Astrocyte of the hippocampus (primary cell): Measurements from ENCODE around the gene AKT1.
"Not testable (repeated sequence)": the region's sequence is repeated elsewhere in the genome, so short reads cannot be mapped to it uniquely, and the experiment has no call there.

Experiments
- DNase-seq: peaks from one replicate; pipeline ENCODE4 v3.0.0; 2011; ENCODE audit warnings: low read depth, low spot score

AKT1 gene

GRCh38 chr14:104739026-104739425 lies 56.5 kb downstream of the AKT1 start:
- DNase-seq: no peak

GRCh38 chr14:104738375-104739019 lies 57.1 kb downstream of the AKT1 start:
- no peak for DNase-seq

- DNase-seq: peak; percentile 44
Measured at GRCh38 chr14:104735830-104736642, 59.5 kb downstream of the AKT1 start.

GRCh38 chr14:104734991-104735779 lies 60.4 kb downstream of the AKT1 start:
- no peak for DNase-seq

- no peak for DNase-seq
Measured at GRCh38 chr14:104734601-104734990, 61.0 kb downstream of the AKT1 start.

- DNase-seq: no peak
Measured at GRCh38 chr14:104734051-104734587, 61.4 kb downstream of the AKT1 start.

GRCh38 chr14:104732931-104733681 lies 62.4 kb downstream of the AKT1 start:
- no peak for DNase-seq

- DNase-seq: no peak
Measured at GRCh38 chr14:104732355-104732804, 63.2 kb downstream of the AKT1 start.

GRCh38 chr14:104731320-104732294 lies 63.9 kb downstream of the AKT1 start:
- DNase-seq: peak; percentile 33

- DNase-seq: no peak
Measured at GRCh38 chr14:104730487-104730886, 65.1 kb downstream of the AKT1 start.

GRCh38 chr14:104729835-104730181 lies 65.7 kb downstream of the AKT1 start:
- DNase-seq: no peak

- DNase-seq: not testable (repeated sequence)
Measured at GRCh38 chr14:104729176-104729834, 66.2 kb downstream of the AKT1 start.

- DNase-seq: no peak
Measured at GRCh38 chr14:104728631-104729030, 66.9 kb downstream of the AKT1 start.

- DNase-seq: no peak
Measured at GRCh38 chr14:104726600-104727451, 68.7 kb downstream of the AKT1 start.

- no peak for DNase-seq
Measured at GRCh38 chr14:104725772-104726548, 69.6 kb downstream of the AKT1 start.

GRCh38 chr14:104724981-104725771 lies 70.4 kb downstream of the AKT1 start:
- DNase-seq: peak; percentile 42

- no peak for DNase-seq
Measured at GRCh38 chr14:104724407-104724980, 71.1 kb downstream of the AKT1 start.
